Fibroblast of mammary gland (primary cell): ENCODE measurements around the gene CYP2B6.
"Not testable (repeated sequence)": the region's sequence is repeated elsewhere in the genome, so short reads cannot be mapped to it uniquely, and the experiment has no call there.

Source experiments
- DNase-seq: peaks from one replicate; pipeline ENCODE4 v3.0.0-alpha.2; 2010; ENCODE audit warnings: low read depth
- H3K4me3 ChIP-seq: 2 replicates; pipeline ENCODE4 v1.5.1; 2011; ENCODE audit warnings: low read depth, mild to moderate bottlenecking, low read length, moderate library complexity; ENCODE audit not compliant: control insufficient read depth
- CTCF ChIP-seq: conservative IDR thresholded peaks from 2 replicates; pipeline ENCODE4 v1.5.1; 2011; ENCODE audit warnings: low read depth, low read length, inconsistent platforms; ENCODE audit not compliant: control insufficient read depth, insufficient read depth

The CYP2B6 gene

GRCh38 chr19:41050426-41050825, 59.3 kb downstream of the CYP2B6 start:
- no peak overlapping the region for H3K4me3 ChIP-seq
- no peak for TF ChIP-seq CTCF
- DNase-seq = no peak

DNA sequence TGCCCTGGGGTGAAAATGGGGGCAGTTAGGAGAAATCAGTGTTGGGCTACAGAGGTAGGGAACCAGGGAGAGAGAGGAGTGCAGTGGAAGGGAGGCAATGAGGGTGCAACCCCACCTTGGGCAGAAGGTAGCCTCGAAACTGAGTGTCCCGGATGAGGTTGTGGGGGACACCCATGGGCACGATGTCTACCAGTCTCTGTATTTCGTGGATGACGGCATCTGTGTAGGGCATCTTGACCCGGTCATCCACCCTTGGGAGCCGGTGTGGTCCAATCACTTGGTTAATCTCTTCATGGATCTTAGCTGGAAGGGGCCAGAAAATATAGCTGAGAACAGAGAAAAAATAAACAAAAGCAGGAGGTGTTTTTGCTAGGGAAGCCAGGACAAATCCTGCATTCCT, 61.1 kb downstream of the CYP2B6 start:
- H3K4me3 ChIP-seq, DNase-seq: not testable (repeated sequence)

- DNase-seq, H3K4me3 ChIP-seq: not testable (repeated sequence)
Observed at GRCh38 chr19:41053331-41053730, 62.2 kb downstream of the CYP2B6 start.

- TF ChIP-seq CTCF = no peak
- no peak overlapping the region for H3K4me3 ChIP-seq
- peak; percentile 34 for DNase-seq
Observed at GRCh38 chr19:41064974-41065569, 74.0 kb downstream of the CYP2B6 start.
